Measurements from ENCODE around the gene STUB1. TPM values are rescaled to one million over a fixed set of nuclear protein-coding genes. Genes with fewer than 3 reads are reported as not detected.

STUB1 gene
- total and polyA plus RNA-seq, 12 donors = 121 to 339 (median 190) TPM

GRCh38 chr16:642189-643049 lies 37.8 kb upstream of the STUB1 start:
- 3 to 11% (median 4%) methylated on average over 13 to 72 of the region's 72 CpGs for WGBS, 4 donors
- H3K36me3 ChIP-seq (replicated peaks in 1 of 2) = no peaks in the 10 kb centered on the region
- H3K4me1 ChIP-seq (replicated peaks in 1 of 2) = peaks cover 67 to 70% of the 10 kb centered on the region in 2 donors
- no peak for TF ChIP-seq POLR2A (IDR thresholded peaks at IDR 0.05)
- TF ChIP-seq, protein P1, sequence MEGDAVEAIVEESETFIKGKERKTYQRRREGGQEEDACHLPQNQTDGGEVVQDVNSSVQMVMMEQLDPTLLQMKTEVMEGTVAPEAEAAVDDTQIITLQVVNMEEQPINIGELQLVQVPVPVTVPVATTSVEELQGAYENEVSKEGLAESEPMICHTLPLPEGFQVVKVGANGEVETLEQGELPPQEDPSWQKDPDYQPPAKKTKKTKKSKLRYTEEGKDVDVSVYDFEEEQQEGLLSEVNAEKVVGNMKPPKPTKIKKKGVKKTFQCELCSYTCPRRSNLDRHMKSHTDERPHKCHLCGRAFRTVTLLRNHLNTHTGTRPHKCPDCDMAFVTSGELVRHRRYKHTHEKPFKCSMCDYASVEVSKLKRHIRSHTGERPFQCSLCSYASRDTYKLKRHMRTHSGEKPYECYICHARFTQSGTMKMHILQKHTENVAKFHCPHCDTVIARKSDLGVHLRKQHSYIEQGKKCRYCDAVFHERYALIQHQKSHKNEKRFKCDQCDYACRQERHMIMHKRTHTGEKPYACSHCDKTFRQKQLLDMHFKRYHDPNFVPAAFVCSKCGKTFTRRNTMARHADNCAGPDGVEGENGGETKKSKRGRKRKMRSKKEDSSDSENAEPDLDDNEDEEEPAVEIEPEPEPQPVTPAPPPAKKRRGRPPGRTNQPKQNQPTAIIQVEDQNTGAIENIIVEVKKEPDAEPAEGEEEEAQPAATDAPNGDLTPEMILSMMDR (IDR thresholded peaks at IDR 0.05) = no peak
- H3K9me3 ChIP-seq (replicated peaks in 1 of 3) = no peaks in the 10 kb centered on the region
- H3K27me3 ChIP-seq = no peaks in the 10 kb centered on the region
- peak overlapping the region; percentile 40 to 97 (median 46) for H3K4me3 ChIP-seq
- H3K27ac ChIP-seq = peak overlapping the region; percentile 85 to 100 (median 93)
- intact Hi-C loops (cut with DNase I) = no loop called here
- peak; percentile 79 to 86 (median 84) for DNase-seq

DNA sequence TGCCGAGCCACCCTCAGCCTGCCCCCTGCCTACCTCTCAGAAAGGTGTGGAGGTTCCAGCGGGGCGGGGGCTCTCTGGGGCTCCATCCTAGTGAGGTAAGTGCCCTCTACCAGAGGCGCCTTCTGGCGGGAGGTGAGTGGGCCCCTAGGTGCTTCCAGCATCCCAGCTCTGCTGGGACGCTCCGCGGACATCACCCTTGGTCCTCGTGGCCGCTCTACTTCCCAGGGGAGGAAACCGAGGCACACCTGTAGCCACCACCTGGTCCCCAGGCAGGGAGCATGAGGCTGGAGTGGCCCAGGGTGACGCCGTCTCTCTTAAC lies 37.2 kb upstream of the STUB1 start:
- Histone ChIP-seq H3K4me1 (replicated peaks in 1 of 2) (peaks cover 67 to 70% of the 10 kb centered on the region in 2 donors), H3K9me3 (replicated peaks in 1 of 3) (no peaks in the 10 kb centered on the region)
- 61 to 69% (median 65%) methylated on average over 3 to 13 of the region's 13 CpGs for WGBS, 4 donors

GRCh38 chr16:644556-644955 lies 35.7 kb upstream of the STUB1 start:
- Histone ChIP-seq H3K27ac (peak overlapping the region in 3 of 5 donors; percentile 68 to 95 (median 92)), H3K36me3 (replicated peaks in 1 of 2) (no peaks in the 10 kb centered on the region), H3K27me3 (no peaks in the 10 kb centered on the region), H3K9me3 (replicated peaks in 1 of 3) (no peaks in the 10 kb centered on the region), H3K4me1 (replicated peaks in 1 of 2) (peaks cover 63 to 68% of the 10 kb centered on the region in 2 donors), H3K4me3 (no peak overlapping the region)
- intact Hi-C loops (cut with DNase I) = no loop called here
- peak in 1 of 2 donors; percentile 2 for TF ChIP-seq POLR2A (IDR thresholded peaks at IDR 0.05)
- TF ChIP-seq, protein P1 (IDR thresholded peaks at IDR 0.05) = no peak
- DNase-seq = no peak
- WGBS, 4 donors = 79 to 88% (median 83%) methylated on average over 9 to 12 of the region's 12 CpGs

More for the DNA sequence above, 37.2 kb upstream of the STUB1 start:
- no peak for DNase-seq
- H3K27ac ChIP-seq = peak overlapping the region; percentile 85 to 100 (median 93)
- H3K4me3 ChIP-seq = peak overlapping the region in 2 of 4 donors; percentile 43 to 97
- intact Hi-C loops (cut with DNase I) = no loop called here
- TF ChIP-seq POLR2A (IDR thresholded peaks at IDR 0.05) = no peak
- TF ChIP-seq, protein P1 (IDR thresholded peaks at IDR 0.05) = no peak
- no peaks in the 10 kb centered on the region for H3K27me3 ChIP-seq
- H3K36me3 ChIP-seq (replicated peaks in 1 of 2) = no peaks in the 10 kb centered on the region

DNA sequence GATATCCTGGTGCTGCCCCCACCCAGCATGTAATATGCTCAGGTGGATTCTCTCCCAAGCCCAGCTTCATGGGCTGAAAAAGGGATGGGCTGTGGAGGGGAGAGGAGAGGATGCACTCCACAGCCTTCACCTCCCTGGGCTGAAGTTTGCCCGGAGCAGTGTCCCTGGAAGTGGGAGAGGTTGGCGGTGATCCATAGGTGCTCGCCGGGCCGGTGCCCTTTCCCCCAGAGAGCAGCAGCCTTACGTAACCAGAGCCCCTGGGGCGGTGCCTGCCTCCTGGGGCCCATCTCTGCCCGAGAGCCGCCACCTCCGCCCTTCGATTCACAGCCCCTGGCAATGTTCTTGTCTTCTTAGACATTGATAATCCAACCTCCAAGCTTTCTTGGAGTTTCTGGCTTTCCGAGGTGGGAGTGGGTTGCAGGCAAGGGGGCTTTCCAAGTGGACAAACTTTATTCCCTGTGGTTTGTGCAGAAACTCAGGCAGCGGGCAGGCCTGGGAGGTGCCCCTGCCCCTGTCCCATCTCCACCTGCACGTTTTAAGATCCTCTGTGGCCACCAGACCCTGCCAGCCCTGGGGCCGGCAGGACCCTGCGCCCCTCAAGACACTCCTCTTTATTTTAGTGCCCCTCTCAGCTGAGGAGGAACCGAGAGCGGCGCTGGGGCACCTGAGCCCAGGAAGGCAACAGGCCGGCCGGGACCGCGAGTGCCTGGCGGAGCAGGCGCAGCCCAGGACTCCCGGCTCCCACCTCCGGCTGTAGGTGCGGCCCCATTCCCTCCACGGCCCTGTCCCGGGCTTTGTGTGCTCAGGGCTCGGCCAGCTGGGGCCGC lies 34.1 kb upstream of the STUB1 start:
- TF ChIP-seq POLR2A (IDR thresholded peaks at IDR 0.05) = peak in 1 of 2 donors; percentile 36
- TF ChIP-seq, protein P1 (IDR thresholded peaks at IDR 0.05) = no peak
- H3K9me3 ChIP-seq (replicated peaks in 1 of 3) = no peaks in the 10 kb centered on the region
- H3K27me3 ChIP-seq = no peaks in the 10 kb centered on the region
- peaks cover 70 to 74% of the 10 kb centered on the region in 2 donors for H3K4me1 ChIP-seq (replicated peaks in 1 of 2)
- 53 to 63% (median 61%) methylated on average over 25 to 32 of the region's 32 CpGs for WGBS, 4 donors
- peak overlapping the region; percentile 37 to 95 (median 74) for H3K27ac ChIP-seq
- no peaks in the 10 kb centered on the region for H3K36me3 ChIP-seq (replicated peaks in 1 of 2)
- peak in 6 of 7 donors; percentile 83 to 91 (median 89) for DNase-seq
- no peak overlapping the region for H3K4me3 ChIP-seq
- intact Hi-C loops (cut with DNase I) = no loop called here

All from adrenal gland (tissue), 12 donors.